CD4-positive, alpha-beta T cell treated with Interleukin-6 at 100 ng/mL for 8 hours (primary cell): Measurements from ENCODE around the gene MEIS2.

Source experiments
- DNase-seq: peaks from one replicate; pipeline ENCODE4 v3.0.0-alpha.2; 2020; ENCODE audit warnings: mixed read lengths, low spot score

Gene MEIS2

GRCh38 chr15:37040072-37040742 is 60.1 kb downstream of the MEIS2 start:
- DNase-seq = no peak

- DNase-seq = no peak
Measured at GRCh38 chr15:37038716-37039106, 61.6 kb downstream of the MEIS2 start.

DNA sequence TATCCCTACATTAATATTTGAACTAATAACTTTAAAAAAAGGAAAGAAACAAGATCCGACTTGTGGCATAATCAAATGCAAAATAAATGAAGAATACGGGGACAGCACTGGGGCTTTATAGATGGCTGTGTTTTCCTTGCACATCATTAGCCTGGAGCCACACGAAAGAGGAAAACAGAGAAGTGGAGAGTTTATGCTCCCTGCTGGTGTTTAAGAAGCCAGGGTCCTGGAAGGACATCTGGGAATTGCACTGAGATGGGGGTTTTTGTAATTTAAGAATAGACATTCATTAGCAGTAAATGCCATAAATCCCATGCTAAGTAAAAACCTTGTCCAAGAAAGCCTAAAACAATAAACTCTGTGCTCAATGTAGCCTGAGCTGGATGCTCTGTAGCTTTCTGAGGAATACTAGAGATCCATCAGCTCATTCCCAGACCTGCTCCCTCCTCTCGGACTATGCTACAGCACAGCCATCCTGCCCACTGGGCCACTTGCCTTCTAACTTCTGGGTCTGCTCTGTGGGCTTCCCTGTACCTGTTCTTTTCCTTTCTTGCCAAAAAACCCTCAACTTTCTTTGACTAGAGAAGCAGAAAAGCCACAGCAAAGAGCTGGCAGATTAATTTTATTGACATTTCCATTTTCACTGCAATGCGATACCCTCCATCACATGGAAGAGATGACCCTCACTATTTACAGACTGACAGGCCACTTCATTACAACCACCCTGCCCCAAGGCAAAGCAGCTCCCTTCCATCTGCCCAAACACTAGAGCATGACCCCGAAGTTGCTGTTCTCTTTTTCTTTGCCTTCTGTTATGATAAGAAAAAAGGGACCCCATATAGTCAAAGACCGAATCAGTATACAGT is 62.3 kb downstream of the MEIS2 start:
- DNase-seq = no peak

DNA sequence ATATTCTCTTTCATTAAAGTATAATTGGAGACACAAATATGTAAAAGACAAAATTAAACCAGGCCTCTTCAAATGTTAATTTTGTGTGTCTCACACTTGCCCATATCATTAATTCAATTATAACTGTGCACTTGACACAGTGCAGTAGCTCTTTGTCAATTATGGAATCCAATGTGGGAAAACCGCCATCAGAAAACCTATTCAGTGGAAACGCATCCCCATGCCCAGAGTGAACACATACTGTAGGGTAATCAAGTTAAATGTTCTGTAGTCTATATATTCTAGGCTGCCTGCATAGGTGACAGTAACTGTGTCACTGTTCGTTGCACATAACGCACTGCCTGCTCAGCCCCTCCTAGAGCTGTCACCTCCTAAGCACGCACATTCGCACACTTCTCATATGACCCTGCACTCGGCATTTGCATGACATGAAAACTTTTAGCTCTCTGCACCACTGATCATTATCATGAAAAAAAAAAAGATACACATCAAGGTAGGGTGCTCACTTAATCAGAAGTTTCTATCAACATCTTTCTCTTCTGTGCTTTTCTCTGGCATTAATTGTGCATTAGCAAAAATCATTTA is 63.2 kb downstream of the MEIS2 start:
- DNase-seq = no peak

DNA sequence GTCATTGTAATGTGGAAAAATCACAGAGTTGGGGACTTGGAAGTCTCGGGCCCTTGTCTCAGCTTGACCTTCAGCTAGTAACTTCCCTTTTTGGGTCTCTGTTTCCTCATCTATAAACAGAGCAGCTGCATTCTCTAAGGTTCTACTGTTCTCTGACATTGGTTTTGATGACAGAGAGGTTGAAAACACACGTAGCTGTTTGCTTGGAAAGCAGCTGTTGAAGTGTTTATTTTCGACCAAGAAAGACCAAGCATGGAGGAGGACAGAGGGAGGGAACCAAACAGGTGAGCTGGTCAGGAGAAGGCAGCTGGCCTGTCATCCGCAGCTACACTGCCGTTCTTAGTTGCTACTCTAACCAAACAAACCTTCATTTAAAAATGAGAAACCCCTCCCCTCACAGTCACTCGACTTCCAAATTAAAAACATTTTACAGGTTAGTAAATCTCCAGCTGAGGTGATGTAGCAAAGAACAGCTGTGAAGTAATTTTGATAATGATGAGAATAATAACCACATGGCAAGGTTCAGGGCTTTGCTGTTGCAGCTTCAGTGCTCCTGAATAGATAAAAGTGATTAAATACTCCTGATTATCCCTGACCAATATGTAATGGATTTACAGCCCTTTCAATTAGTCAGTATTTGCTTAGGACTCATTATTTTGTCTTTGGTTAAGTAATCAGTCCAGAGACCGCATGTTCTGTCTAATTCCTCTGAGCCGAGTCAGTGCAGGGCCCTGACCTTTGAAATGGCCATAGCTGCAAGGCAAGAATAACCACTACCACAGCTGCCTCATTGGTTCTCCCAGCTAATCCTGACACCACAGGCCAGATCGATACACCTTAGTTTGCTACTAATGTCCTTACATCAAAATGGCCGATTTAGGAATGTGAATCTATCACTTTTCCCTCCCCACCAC is 65.3 kb downstream of the MEIS2 start:
- no peak for DNase-seq

- DNase-seq = no peak
Measured at GRCh38 chr15:37034392-37034791, 66.0 kb downstream of the MEIS2 start.

DNA sequence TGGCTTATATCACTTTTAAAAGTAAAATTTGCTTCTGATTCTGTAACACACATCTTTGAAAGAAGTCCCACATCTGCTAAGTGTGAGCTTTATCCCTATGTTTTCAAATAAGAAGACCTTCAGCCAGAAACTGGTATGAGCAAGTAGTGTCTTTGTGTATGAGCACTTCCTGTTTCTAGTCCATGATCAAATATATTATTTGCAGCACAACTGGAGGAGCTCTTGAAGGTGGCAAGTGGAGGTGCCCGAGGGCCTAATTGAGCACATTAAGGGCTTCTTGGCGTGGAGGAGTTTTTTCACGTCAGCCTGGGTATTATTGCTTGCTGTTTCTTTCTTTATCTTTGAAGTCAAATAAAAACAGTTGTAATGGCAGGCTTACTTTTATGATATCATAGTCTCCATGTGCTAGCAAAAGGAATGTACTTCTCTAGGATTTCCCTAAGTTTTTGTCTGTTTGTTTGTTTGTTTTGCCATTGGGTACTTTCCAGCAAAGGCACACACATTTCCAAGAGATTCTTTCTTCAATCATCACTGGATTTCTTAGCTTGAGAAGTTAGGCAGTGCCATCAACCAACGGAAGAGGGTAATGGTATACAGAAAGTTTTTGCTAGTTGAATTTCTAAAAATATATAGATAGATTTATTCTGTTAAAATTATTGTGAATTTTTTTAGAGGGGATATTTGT is 68.1 kb downstream of the MEIS2 start:
- DNase-seq = no peak

- DNase-seq = no peak
Measured at GRCh38 chr15:37031198-37031597, 69.2 kb downstream of the MEIS2 start.

GRCh38 chr15:37028625-37029296 is 71.6 kb downstream of the MEIS2 start:
- DNase-seq = no peak

GRCh38 chr15:37020852-37021251 is 79.5 kb downstream of the MEIS2 start:
- no peak for DNase-seq

DNA sequence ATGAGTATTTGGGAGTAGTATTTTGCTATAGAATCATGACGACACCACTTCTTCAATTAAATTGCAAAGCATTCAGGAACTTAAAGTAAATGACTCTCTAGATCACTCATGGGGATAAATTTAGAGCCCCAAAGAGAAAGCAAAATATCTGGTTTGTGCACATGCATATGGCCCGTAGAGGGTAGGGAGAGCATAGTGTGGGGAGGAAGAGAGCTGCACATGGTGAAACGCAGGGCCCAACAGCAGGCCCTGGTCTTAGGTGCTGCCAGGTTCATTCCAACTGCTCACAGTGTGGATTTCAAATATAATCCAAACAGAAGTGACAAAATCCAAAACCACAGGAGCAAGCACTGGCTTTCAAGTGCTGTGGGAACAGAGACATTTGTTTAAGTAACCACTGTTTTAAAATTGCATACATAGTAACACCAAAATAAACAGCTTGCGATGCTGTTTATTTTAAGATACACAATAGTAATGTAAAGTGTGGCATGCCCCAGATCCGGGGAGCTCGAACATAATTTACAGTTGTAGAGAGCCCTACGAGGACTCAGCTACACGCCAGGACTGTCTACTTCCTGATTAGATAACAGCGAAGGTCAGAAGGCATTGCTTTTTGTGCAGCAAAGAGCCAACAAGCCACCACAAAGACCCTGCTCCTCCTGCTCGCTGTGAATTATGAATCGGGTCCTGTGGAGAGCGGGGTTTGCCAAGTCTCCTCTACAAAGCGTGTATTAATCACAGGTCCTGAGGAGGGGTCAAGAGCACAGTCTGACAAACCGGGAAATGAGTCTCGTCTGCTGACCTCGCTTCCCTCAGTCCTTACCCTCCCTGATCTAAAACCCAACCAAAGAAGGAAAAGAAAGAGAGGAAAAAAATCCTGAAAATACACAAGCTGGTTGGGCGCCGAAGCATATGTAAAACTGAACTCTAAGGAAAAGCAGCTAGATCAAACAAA is 80.6 kb downstream of the MEIS2 start:
- no peak for DNase-seq

DNA sequence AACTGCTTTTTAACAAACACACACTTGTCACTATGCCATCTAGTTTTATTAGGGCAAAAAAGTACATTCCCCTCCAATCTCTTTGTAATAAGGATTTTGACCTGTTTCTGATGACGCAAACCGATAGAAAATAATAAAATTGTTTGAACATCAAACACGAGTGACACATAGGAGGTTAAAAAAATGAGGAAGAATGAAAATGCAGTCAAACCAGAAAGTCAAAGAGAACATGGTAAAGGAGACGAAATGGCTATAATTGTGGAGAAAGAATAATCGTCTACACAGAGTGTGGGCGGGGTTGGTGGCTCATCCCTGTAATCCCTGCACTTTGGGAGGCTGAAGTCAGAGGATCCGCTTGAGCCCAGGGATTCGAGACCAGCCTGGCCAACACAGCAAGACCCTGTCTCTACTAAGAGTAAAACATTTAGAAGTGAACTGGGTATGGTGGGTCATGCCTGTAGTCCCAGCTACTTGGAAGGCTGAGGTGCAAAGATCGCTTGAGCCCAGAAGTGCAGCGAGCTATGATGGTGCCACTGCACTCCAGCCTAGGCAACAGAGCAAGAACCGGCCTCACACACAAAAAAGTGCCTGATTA is 83.2 kb downstream of the MEIS2 start:
- no peak for DNase-seq

DNA sequence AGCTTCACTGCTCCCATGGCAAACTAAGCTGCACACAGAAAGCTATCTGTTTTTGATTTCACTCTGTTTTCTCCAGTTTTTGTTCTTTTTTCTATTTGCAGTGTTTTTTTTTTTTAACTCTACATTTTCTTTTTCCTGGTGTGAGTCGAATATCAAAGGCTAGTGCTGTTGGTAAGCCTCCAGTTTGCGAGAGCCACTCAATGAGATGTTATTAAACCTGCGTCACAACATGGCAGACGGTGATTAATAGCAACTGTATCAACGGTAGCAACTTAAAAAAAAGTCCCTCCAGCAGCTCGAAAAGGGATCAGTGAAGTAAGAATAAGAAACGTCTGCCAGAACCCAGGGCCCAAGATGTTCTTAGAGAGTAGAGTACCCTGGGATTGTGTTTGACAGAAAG is 84.1 kb downstream of the MEIS2 start:
- DNase-seq = no peak

DNA sequence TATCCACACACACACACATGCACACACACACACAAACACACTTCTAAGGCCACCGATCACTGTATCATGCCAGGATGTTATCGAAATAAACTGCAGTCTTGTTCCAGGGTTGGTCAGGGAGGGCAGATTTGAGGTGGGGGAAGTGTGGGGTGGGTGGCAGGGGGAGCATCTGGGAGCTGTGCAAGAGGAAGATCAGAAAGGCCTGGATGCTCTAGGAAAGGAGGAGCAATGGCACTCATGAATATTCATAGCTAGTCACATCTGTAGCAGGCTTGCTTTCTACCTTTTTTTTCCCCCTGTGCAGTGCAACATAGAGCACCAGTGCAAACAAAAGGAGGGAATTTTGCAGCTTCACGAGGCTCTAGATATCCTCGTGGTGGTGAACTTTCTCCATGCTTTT is 84.9 kb downstream of the MEIS2 start:
- no peak for DNase-seq

DNA sequence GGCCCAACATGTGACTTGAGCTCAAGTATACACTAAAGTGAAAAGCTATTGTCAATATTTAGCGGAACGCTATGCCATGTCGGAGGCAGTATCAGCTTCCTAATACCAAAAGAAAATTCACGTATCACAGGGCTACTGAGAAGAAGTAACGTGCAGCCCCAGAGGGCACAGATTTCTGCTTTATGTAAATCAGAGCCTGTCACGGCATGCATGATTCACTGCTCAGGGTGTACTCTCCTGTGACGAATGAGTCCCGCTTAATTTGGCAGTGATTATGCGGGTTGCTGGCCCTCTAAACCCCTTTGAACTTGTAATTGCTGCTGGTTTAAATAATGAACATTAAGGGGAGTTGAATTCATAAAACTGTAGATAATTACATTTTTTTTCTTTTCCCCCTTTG is 85.3 kb downstream of the MEIS2 start:
- DNase-seq = no peak

- DNase-seq = no peak
Measured at GRCh38 chr15:37014566-37014965, 85.8 kb downstream of the MEIS2 start.

DNA sequence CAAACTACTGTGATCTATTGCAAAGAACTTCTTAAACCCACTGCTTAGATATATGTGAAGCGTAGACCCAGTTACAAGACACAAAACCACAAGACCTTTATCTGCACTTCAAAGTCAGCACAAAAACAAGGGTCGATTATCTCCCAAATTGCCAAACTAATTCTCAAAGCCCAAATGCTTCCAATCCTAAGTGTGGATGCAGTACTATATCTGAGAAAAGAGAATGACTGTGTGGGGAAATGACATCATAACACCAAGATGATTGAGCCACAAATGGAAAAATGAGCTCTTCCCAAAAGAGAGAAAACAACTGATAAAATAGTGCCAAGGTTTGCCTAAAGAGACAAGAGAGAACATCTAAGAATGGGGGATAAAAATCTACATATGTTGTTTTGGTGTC is 86.2 kb downstream of the MEIS2 start:
- DNase-seq = no peak

GRCh38 chr15:37010595-37010994 is 89.8 kb downstream of the MEIS2 start:
- no peak for DNase-seq

- no peak for DNase-seq
Measured at GRCh38 chr15:37009288-37009687, 91.1 kb downstream of the MEIS2 start.
